ENCODE measurements around the gene NNMT.

Gene NNMT

GRCh38 chr11:114319716-114320328 lies 23.6 kb downstream of the NNMT start:
- Histone ChIP-seq H3K4me1 (no peaks in the 10 kb centered on the region), H2AFZ (no peak overlapping the region), H3K4me2 (ENCODE audit: low read length) (no peak overlapping the region), H3K27me3 (ENCODE audit: control insufficient read depth, insufficient read depth, low read length) (no peaks in the 10 kb centered on the region), H3K79me2 (no peaks in the 10 kb centered on the region), H3K9ac (no peak overlapping the region), H3K27ac (no peak overlapping the region), H3K36me3 (ENCODE audit: control insufficient read depth, insufficient read depth, low read length) (no peaks in the 10 kb centered on the region), H3K9me3 (ENCODE audit: control insufficient read depth, low read length) (no peaks in the 10 kb centered on the region), H3K4me3 (ENCODE audit: low read depth, low read length) (no peak overlapping the region)
- TF ChIP-seq CTCF (IDR thresholded peaks at IDR 0.05), result no peak

GRCh38 chr11:114321621-114322257 lies 25.5 kb downstream of the NNMT start:
- Histone ChIP-seq H3K27me3 (ENCODE audit: control insufficient read depth, insufficient read depth, low read length) (no peaks in the 10 kb centered on the region), H3K9ac (no peak overlapping the region), H3K27ac (no peak overlapping the region), H2AFZ (no peak overlapping the region), H3K36me3 (ENCODE audit: control insufficient read depth, insufficient read depth, low read length) (no peaks in the 10 kb centered on the region), H3K9me3 (ENCODE audit: control insufficient read depth, low read length) (no peaks in the 10 kb centered on the region), H3K4me2 (ENCODE audit: low read length) (no peak overlapping the region), H3K4me1 (no peaks in the 10 kb centered on the region), H3K4me3 (ENCODE audit: low read depth, low read length) (no peak overlapping the region), H3K79me2 (no peaks in the 10 kb centered on the region)
- TF ChIP-seq CTCF (IDR thresholded peaks at IDR 0.05), result no peak

GRCh38 chr11:114322934-114323333 lies 26.7 kb downstream of the NNMT start:
- H3K79me2 ChIP-seq, result no peaks in the 10 kb centered on the region
- no peaks in the 10 kb centered on the region for H3K36me3 ChIP-seq (ENCODE audit: control insufficient read depth, insufficient read depth, low read length)
- no peak overlapping the region for H3K4me3 ChIP-seq (ENCODE audit: low read depth, low read length)
- H3K4me2 ChIP-seq (ENCODE audit: low read length), result no peak overlapping the region
- H3K27ac ChIP-seq, result no peak overlapping the region
- H2AFZ ChIP-seq, result no peak overlapping the region
- TF ChIP-seq CTCF (IDR thresholded peaks at IDR 0.05), result no peak
- H3K4me1 ChIP-seq, result no peaks in the 10 kb centered on the region
- no peaks in the 10 kb centered on the region for H3K9me3 ChIP-seq (ENCODE audit: control insufficient read depth, low read length)
- H3K9ac ChIP-seq, result no peak overlapping the region
- no peaks in the 10 kb centered on the region for H3K27me3 ChIP-seq (ENCODE audit: control insufficient read depth, insufficient read depth, low read length)

GRCh38 chr11:114326151-114326550 lies 30.0 kb downstream of the NNMT start:
- Histone ChIP-seq H3K9ac (no peak overlapping the region), H3K4me2 (ENCODE audit: low read length) (no peak overlapping the region), H3K4me1 (no peaks in the 10 kb centered on the region), H3K9me3 (ENCODE audit: control insufficient read depth, low read length) (no peaks in the 10 kb centered on the region), H2AFZ (no peak overlapping the region), H3K27me3 (ENCODE audit: control insufficient read depth, insufficient read depth, low read length) (no peaks in the 10 kb centered on the region), H3K4me3 (ENCODE audit: low read depth, low read length) (no peak overlapping the region), H3K79me2 (no peaks in the 10 kb centered on the region), H3K27ac (no peak overlapping the region), H3K36me3 (ENCODE audit: control insufficient read depth, insufficient read depth, low read length) (no peaks in the 10 kb centered on the region)
- no peak for TF ChIP-seq CTCF (IDR thresholded peaks at IDR 0.05)

- no peak overlapping the region for H2AFZ ChIP-seq
- H3K4me3 ChIP-seq (ENCODE audit: low read depth, low read length), result no peak overlapping the region
- no peak for TF ChIP-seq CTCF (IDR thresholded peaks at IDR 0.05)
- H3K79me2 ChIP-seq, result no peaks in the 10 kb centered on the region
- H3K4me2 ChIP-seq (ENCODE audit: low read length), result no peak overlapping the region
- no peaks in the 10 kb centered on the region for H3K4me1 ChIP-seq
- no peaks in the 10 kb centered on the region for H3K36me3 ChIP-seq (ENCODE audit: control insufficient read depth, insufficient read depth, low read length)
- no peak overlapping the region for H3K27ac ChIP-seq
- no peak overlapping the region for H3K9ac ChIP-seq
- no peaks in the 10 kb centered on the region for H3K9me3 ChIP-seq (ENCODE audit: control insufficient read depth, low read length)
- H3K27me3 ChIP-seq (ENCODE audit: control insufficient read depth, insufficient read depth, low read length), result no peaks in the 10 kb centered on the region
These were observed 30.6 kb downstream of the NNMT start for GRCh38 chr11:114326776-114327175.
